Measurements from ENCODE around the gene EIF2AK2.

The EIF2AK2 gene

DNA sequence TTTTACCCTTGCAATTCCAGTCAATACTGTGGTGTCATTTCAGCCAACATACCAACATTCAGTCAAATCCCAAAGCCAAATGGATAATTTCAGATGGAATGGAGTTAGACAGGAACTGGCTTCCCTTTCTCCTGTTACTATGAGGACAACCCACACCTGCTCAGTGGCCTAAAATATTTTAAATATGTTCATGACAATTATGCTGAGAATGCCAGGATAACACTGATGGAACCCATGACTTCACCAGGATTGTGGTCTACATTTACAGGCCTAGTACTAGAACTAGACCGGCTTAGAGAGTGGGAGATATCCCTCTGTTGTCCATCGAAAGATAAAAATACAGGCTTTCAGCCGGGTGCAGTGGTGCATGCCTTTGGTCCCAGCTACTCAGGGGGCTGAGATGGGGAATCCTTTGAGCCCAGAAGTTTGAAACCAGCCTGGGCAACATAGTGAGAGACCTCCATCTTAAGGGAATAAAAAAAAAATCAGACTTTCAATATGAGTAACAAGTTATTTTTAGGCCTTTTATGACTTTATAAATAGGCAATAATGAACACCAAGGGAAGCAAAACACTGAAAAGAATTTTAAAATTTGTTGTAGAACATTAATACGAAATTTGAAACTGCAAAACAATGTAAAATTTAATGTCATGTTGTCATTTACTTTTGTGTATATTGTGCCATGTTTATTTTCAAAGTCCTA lies 58.2 kb downstream of the EIF2AK2 start:
- no peak for DNase-seq

DNA sequence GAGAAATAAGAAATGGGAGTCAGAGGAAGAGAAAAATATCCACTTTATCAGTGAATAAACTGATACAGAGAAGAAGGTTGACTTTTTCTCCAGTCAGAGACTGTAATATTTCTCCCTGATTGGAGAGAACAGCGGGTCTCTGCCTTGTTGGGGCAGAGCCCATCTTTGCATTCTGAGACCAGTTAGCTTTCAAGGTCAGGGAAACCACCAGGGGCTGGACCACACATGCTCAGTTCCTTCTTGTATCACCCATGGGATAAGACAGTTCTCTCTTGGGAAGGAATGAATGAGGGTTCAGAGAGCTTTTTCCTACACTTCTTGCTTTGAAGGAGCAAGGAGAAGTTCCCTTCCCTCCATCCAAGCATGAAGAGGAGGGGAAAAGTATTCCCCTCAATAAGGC lies 60.2 kb downstream of the EIF2AK2 start:
- TF ChIP-seq EZH2phosphoT487 (IDR thresholded peaks at IDR 0.05; ENCODE audit: low read length) (no peak), EZH2 (optimal IDR thresholded peaks at IDR 0.05; ENCODE audit: low read depth, low read length) (no peak), CTCF (IDR thresholded peaks at IDR 0.05; ENCODE audit: low read length) (no peak)
- Histone ChIP-seq H3K4me1 (ENCODE audit: low read length) (peaks cover 17% of the 10 kb centered on the region), H3K27me3 (replicated peaks; ENCODE audit: insufficient read depth, low read length) (no peaks in the 10 kb centered on the region), H3K9me3 (replicated peaks; ENCODE audit: insufficient read depth, low read length) (no peaks in the 10 kb centered on the region), H3K4me2 (ENCODE audit: low read depth, low read length) (no peak overlapping the region), H3K9me2 (replicated peaks; ENCODE audit: insufficient read depth, low read length) (no peaks in the 10 kb centered on the region), H2AFZ (ENCODE audit: low read length) (no peak overlapping the region), H3K4me3 (ENCODE audit: low read length) (no peak overlapping the region), H3F3A (ENCODE audit: insufficient read depth, low read length) (peaks cover 10% of the 10 kb centered on the region), H3K9ac (ENCODE audit: low read length) (no peak overlapping the region), H4K20me1 (ENCODE audit: insufficient read depth, low read length) (no peaks in the 10 kb centered on the region), H3K36me3 (replicated peaks; ENCODE audit: insufficient read depth, low read length) (peaks cover 17% of the 10 kb centered on the region), H3K27ac (ENCODE audit: low read length) (no peak overlapping the region), H3K79me2 (ENCODE audit: low read length) (peaks cover 10% of the 10 kb centered on the region)
- DNase-seq, result no peak

More for the DNA sequence above, 58.2 kb downstream of the EIF2AK2 start:
- Histone ChIP-seq H3K27me3 (replicated peaks; ENCODE audit: insufficient read depth, low read length) (no peaks in the 10 kb centered on the region), H3K27ac (ENCODE audit: low read length) (no peak overlapping the region), H3K79me2 (ENCODE audit: low read length) (no peaks in the 10 kb centered on the region), H3K4me1 (ENCODE audit: low read length) (peaks cover 7% of the 10 kb centered on the region), H3K36me3 (replicated peaks; ENCODE audit: insufficient read depth, low read length) (peaks cover 12% of the 10 kb centered on the region), H3K9me3 (replicated peaks; ENCODE audit: insufficient read depth, low read length) (no peaks in the 10 kb centered on the region), H3K9ac (ENCODE audit: low read length) (no peak overlapping the region), H2AFZ (ENCODE audit: low read length) (no peak overlapping the region), H4K20me1 (ENCODE audit: insufficient read depth, low read length) (no peaks in the 10 kb centered on the region), H3K9me2 (replicated peaks; ENCODE audit: insufficient read depth, low read length) (no peaks in the 10 kb centered on the region), H3F3A (ENCODE audit: insufficient read depth, low read length) (no peaks in the 10 kb centered on the region), H3K4me2 (ENCODE audit: low read depth, low read length) (no peak overlapping the region), H3K4me3 (ENCODE audit: low read length) (no peak overlapping the region)
- TF ChIP-seq EZH2 (optimal IDR thresholded peaks at IDR 0.05; ENCODE audit: low read depth, low read length), result no peak
- TF ChIP-seq CTCF (IDR thresholded peaks at IDR 0.05; ENCODE audit: low read length), result no peak
- TF ChIP-seq EZH2phosphoT487 (IDR thresholded peaks at IDR 0.05; ENCODE audit: low read length), result no peak

- Histone ChIP-seq H3K4me3 (ENCODE audit: low read length) (peak overlapping the region; percentile 34), H3K9me2 (replicated peaks; ENCODE audit: insufficient read depth, low read length) (no peaks in the 10 kb centered on the region), H4K20me1 (ENCODE audit: insufficient read depth, low read length) (no peaks in the 10 kb centered on the region), H3K79me2 (ENCODE audit: low read length) (peaks cover 29% of the 10 kb centered on the region), H3K9me3 (replicated peaks; ENCODE audit: insufficient read depth, low read length) (no peaks in the 10 kb centered on the region), H3K4me2 (ENCODE audit: low read depth, low read length) (peak overlapping the region; percentile 60; the same call in 1 of the 2 replicates), H3K36me3 (replicated peaks; ENCODE audit: insufficient read depth, low read length) (peaks cover 17% of the 10 kb centered on the region), H3K9ac (ENCODE audit: low read length) (peak overlapping the region; percentile 34; the same call in 1 of the 2 replicates), H2AFZ (ENCODE audit: low read length) (no peak overlapping the region), H3K27me3 (replicated peaks; ENCODE audit: insufficient read depth, low read length) (no peaks in the 10 kb centered on the region), H3K27ac (ENCODE audit: low read length) (peak overlapping the region; percentile 93), H3K4me1 (ENCODE audit: low read length) (peaks cover 33% of the 10 kb centered on the region), H3F3A (ENCODE audit: insufficient read depth, low read length) (peaks cover 30% of the 10 kb centered on the region)
- TF ChIP-seq CTCF (IDR thresholded peaks at IDR 0.05; ENCODE audit: low read length) (no peak), EZH2phosphoT487 (IDR thresholded peaks at IDR 0.05; ENCODE audit: low read length) (no peak)
- peak; percentile 69 for DNase-seq
Observed at GRCh38 chr2:37091873-37092272, 64.9 kb downstream of the EIF2AK2 start.

Measured in MM.1S (cell line).